CD4-positive, alpha-beta T cell treated with Interleukin-15 for 1 hour (primary cell): ENCODE measurements around the gene LYZL2.
"Not testable (repeated sequence)": the region's sequence is repeated elsewhere in the genome, so short reads cannot be mapped to it uniquely, and the experiment has no call there.

Experiments used
- DNase-seq: peaks from one replicate; pipeline ENCODE4 v3.0.0-alpha.2; 2020

LYZL2 gene

DNA sequence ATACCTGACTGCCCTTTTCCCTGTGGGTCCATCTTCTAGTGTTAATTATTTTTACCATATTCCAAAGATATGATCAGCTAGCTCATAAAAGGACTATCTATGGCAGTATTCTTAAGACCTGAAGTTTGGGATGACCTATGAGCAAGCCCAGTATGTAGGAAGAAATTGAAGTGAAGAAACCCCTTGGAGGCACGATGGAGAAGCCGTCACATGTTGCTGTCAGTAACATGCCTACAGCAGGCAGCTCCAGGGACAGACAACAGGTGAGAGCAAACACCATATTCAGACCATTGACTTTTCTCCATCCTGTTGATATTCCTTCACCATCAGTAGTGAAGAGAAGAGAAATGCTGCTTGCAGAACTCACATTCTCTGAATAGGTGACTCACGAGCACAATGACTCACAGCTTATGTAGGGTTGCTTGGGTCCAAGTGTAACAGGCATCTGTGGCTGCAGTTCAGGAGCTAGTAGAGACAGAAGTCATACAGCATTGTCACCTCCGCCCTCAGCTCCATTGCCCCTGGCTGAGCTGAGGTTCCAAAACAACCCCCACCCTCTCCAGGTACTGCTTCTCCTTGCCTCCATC lies 8.4 kb upstream of the LYZL2 start:
- no peak for DNase-seq

DNA sequence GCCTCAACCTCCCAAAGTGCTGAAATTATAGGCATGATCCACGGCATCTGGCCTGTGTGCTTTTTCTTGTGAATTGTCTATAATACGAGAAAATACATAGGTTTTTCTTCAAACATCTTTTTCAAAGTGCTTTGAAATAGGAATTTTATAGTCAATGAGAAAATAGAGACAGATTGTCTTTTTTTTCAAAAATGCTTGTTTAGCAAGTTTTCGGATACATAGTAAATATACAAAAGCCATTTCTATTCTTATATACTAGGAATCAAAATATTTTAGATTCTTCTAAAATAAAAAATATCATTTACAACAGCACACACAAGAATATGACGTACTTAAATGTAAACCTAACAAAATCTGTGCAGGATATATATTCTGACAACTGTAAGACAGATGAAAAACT lies 1.6 kb upstream of the LYZL2 start:
- no peak for DNase-seq

DNA sequence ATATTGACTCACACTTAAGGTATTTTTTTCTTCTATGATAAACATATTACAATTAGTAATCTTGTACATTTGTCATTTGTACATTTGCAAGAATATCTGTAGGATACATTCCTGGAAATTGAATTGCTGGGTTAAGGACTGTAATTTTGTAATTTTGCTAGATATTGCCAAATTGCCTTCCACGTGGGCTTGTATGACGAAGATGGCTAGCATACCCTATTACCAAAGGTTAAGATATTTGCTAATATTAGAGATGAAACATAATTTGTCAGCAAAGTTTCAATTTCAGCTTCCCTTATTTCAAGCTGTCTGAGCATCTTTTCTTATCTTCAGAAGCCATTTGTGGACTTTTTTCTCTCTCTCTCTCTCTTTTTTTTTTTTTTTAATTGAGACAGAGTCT lies 1.0 kb upstream of the LYZL2 start:
- no peak for DNase-seq

DNA sequence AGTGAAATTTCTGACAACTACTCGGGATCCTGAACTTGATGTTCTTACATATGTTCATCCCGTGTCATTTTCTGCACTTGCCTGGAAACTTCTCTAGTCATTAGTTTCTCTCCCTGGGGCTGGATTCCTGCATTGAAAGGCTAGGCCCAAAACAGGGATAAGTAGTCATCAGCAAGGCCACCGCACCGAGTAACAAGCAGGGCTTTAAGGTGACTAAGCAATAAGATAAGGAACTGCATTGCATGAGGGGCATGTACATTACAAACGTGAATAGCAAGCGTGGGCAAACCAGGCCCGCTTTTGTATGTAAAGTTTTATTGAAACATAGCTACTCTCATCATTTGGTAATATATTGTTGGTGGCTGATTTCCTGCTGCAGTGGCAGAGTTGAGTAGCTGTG lies 977 bp downstream of the LYZL2 start:
- not testable (repeated sequence) for DNase-seq

DNA sequence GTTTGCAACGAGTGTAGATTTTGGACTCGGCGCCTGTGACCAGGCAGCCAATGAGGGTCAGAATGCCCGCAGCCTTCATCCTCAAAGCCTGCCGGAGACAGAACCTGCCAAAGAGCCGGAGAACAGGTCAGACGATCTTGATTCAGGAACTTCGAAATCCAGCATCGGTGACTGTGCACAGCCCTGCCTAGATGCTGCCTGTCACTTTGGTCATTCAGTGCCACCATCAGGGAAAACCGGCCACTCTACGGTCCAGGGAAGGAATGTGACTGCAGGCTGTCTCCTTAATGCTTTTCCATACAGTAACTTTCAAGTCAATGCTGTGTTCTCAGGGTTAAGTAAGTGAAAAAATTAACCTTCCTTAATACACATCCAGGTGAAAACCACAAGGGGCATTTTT lies 2.7 kb downstream of the LYZL2 start:
- not testable (repeated sequence) for DNase-seq

DNA sequence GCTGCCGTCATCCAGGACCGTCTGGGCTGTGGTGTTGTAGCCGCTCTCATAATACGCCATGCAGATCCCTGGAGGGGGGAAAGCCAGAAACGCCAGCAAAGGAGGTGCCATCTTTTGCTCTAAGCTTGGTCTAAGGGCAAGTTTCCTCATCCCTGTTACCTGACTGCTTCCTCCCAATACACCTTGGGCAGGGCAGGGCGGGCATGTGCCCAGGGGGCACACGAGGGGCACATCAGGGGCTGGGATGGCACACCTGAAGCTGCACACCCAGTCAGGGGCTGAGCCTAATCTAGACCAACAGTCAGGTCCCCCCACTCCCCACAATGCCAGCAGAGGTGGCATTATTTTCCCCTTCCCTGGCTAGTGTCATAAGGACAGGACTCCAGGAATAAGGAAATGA lies 3.4 kb downstream of the LYZL2 start:
- not testable (repeated sequence) for DNase-seq

DNA sequence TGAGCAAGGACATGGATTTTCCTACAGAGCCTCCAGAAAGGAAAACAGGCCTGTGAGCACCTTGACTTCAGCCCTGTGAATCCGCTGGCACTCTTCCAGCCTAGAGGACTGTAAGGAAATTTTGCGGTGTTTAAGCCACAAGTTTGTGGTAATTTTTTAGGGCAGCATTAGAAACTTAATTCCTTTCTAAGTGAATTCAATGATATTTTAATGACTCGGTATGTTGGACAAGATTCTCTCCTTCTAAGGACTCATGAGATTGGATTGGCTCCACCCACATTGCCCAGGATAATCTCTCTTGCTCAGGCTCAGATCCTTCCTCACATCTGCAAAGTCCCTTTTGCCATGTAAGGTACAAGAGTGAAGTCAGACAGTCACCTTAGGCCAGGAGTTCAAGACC lies 4.5 kb downstream of the LYZL2 start:
- no peak for DNase-seq

DNA sequence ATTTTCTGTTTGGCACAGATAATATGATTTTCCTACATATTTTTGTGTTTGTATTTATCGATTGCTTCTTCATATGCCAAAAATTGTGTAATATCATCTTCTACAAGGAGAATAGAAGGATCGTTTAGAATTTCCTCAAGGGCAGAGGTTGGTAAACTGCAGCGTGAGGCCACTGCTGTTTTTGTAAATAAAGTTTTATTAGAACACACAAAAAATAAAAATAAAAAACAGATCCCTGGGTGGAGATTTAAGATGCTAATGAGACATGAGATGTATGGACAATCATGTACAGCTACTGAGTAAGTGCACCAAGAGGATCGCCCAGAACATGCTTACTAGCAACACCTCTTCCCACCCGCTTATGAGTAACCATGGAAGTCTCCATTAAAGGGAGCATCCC lies 9.6 kb downstream of the LYZL2 start:
- DNase-seq: no peak

DNA sequence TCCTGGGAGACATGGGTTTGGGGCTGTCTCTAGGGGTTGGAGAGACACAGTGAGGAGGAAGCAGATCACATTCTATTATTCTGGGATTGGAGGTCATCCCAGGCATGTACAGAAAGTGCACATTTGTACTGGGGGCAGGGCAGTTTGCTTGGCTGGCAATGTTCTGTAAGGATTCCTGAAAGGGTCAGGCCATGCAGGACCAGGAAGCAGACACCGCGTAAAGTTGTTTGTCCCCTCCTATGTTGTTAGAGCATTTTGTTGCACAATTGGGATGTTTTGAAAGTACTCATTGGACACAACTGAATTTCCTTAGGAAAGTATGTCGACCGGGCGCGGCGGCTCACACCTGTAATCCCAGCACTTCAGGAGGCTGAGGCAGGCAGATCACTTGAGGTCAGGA lies 12.5 kb downstream of the LYZL2 start:
- no peak for DNase-seq

DNA sequence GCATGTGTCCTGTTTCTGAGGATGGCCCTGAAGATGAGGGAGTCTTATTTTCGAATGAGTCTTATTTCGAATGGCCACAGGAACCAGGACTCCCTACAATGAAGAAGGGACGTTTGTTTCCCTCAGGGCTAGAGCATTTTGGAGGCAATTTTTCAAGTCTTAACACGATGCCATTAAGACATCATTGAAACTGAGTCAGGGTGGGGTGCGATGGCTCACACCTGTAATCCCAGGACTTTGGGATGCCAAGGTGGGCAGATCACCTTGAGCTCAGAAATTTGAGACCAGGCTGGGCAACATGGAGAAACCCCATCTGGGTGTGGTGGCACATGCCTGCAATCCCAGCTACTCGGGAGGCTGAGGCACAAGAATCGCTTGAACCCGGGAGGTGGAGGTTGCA lies 18.5 kb downstream of the LYZL2 start:
- DNase-seq: not testable (repeated sequence)

DNA sequence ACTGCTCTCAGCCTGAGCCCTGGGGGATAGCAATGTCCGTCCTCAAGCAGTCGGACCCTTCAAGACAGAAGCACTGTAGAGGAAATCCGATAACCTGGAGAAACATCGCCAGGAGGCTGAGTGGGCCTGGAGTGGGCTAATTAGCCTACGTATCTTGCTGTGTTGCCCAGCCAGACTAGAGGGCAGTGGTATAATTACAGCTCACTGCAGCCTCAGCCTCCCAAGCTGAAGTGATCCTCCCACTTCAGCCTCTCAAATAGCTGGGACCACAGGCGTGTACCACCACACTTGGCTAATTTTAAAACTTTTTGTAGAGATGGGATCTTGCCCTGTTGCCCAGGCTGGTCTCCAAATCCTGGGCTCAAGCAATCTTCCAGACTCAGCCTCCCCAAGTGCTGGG lies 21.7 kb downstream of the LYZL2 start:
- DNase-seq: no peak

DNA sequence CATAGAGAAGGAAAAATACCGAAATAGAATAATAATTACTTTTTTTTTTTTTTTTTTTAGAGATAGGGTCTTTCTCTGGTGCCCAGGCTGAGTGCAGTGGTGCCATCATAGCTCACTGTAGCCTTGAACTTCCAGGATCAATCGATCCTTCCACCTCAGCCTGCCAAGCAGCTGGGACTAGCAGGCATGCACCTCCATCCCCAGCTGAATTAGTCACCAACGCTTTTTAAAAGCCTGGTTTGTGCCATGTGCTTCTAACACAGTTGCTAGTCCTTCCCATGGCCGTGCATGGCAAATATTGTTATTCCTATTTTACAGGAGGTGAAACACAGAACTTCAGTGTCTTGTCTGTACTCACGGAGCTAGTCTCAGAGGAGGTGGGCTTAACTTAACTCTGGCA lies 23.2 kb downstream of the LYZL2 start:
- no peak for DNase-seq

DNA sequence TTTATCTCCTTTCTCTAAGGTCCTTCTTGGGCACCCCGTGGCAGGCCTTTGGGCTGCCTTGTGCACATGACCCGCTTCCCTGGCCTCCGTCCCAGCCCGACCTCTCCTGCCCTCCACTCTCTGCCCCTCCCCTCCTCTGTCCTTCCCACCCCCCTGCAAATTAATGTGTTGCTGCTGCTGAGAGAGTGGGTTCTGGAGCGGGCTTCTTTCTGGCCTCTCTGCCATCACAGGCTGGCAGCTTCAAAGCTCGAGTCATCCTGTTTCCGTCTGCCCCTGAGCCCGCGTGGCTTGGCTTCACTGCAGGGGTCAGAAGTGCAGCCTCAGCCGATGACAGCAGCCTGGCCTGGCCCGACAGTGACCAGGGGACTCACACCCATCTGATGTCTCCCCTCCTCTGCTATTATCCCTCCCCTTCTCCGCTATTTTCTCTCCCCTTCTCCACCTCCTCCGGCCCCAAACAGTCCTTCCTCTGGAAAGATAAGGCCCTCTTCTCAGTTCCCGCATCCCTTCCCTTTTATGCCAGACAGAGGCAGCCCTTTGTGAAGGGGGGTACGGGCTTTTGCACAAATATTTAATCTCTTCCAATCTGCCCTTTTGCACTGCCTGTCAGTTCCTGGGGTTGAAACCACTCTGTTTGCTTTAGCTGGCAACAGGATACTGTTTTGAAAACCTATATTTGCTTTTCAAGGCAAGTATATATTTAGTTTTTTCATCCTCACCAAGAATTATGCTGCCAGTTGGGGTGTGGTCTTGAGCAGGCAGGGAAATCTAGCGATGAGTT lies 24.0 kb downstream of the LYZL2 start:
- not testable (repeated sequence) for DNase-seq

DNA sequence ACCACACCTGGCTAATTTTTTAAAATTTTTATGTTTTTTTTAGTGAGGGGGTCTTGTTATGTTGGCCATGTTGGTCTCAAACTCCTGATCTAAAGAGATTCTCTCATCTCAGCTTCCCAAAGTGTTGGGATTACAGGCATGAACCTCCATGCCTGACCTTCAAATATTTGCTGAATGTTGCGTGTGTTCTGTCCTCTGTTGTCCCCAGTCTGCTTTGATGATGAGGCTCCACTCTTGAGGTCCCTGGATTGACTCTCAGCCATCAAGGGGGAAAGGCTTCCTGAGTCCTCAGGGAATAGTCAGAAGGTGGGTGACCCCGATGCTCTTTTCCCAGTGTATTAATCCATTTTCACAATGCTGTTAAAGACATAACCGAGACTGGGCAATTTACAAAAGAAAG lies 26.0 kb downstream of the LYZL2 start:
- DNase-seq: no peak

DNA sequence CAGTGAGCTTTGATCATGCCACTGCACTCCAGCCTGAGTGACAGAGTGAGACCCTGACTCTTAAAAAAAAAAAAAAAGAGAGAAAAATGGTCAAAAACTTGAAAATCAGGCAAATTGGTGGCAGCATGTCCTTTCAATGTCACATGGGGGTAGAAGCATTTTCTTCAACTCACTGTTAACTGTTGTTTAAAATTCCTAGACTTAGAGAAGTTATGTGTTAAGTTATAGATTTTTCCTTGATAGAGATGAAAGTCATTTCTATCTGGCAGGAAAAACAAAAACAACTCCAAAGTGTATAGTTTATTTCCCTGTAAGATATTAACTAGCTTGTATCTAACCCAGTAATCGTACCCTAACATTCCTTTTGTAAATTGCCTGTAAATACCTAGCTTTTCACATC lies 26.8 kb downstream of the LYZL2 start:
- no peak for DNase-seq

DNA sequence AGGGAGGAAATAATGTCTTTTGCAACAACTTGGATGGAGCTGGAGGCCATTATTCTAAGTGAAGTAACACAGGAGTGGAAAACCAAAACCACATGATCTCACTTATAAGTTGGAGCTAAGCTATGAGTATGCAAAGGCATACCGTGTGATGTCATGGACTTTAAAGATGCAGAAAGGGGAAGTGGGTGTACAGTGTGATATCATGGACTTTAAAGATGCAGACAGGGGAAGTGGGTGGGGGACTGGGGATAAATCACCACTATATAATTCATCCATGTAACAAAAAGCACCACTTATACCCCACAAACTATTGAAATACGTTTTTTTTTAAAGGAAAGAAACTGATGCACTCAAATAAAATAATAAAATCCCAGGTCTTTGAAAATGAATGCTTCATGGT lies 29.5 kb downstream of the LYZL2 start:
- DNase-seq: no peak

DNA sequence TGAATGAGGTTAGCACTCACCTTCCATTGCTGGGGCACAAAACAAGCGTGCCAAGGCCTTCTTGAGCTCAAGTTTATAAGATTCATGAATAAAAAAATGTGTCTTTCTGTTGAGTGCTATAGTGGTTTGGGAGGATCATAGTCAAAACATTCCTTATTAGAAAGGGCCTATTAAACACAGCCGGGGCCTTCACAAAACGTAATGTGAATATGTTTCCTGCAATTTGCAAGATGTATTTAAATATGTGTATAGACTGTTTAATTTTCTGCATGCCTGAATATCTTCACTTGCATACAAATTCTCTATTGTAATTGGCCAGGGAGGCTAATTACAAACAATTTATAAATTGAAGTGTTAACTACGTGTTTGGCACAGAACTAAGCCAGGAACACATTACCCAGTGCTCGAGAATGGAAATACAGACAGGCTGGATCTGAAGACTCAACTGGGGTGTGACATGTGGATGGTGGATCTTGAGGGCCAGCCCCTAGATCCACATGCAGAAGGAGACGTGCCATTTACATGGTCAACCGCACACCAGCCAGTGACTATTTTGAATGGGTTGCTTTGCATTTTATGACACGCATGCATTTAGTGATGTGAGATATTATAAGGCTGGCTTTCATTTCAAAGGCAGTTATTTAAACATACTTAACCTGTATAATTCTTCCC lies 31.3 kb downstream of the LYZL2 start:
- no peak for DNase-seq

DNA sequence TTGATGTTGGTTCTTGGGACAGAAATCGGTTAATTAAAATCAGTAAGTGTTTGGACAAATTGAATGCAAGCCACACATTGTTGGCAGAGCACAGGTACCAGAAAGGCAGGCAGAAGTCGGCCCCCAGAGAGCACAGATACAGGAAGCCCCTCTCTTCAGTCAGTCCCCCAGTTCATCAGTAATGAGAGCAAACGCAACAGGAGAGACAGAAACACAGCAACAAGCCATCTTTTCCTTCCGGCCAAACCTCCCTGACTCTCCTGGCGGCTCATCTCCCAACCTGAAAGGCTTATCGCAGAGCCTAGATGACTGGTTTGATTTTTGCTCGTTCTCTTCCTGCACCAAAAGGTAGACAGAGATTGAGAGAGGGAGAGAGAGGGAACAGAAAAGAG lies 32.1 kb downstream of the LYZL2 start:
- DNase-seq: not testable (repeated sequence)

DNA sequence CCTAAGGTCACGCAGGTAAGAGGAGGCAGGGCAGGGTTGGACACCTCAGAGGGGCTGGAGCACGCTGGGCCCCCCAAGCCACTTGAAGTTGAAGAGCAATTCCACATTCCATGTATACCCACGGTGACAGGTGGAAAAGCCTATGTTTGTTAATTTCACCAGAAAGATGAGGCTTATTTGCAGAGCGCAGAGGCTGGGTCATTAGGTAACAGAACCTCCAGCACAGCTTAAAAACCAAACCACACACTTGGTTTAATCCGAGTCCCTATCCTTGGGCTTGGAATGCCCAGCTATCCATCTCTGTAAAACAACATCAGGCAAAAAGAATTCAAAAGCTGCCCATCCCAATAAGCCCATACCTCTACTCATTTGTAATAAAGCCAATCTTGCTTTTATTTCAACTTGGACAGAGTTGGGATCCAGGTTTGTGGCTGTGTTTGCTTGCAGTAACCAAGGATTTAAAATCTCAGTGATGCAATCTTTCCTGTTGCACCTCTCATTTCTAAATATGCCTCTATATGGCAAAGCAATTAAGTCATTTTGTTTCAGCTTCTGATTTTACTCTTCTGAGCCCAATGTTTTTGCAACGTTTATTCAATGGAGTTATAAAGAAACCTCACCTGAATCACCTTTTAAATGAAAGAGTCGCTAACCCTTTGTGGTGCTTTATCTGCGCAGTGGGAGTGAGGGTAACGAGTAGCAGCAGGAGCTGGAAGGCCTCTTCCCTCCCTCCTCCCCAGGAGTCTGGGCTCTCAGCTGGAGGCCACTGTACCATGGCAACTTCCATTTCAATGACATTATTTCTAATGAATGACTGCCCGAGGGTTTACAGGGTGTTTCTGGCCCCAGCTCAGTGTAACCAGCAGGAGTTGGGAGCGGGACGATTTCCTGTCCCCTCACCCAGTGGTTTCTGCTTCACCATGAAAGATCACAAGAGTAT lies 32.8 kb downstream of the LYZL2 start:
- not testable (repeated sequence) for DNase-seq

DNA sequence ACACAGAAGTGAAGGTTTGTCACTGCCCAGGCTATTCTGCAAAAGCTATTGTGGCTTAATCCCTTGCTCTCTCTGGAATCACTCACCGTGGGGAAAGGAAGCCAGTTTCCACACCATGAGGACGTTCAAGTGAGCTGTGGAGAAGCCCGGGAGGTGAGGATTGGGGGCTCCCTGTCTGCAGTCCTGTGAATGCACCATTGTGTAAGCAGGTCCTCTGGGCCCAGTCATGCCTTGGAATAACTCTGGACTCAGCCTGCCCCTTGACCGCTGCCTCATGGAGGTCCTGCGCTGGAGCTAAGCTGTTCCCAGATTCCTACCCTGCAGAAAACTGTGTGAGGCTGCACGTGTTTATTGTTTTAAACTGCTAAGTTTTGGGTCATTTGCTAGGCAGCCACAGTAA lies 33.5 kb downstream of the LYZL2 start:
- no peak for DNase-seq

DNA sequence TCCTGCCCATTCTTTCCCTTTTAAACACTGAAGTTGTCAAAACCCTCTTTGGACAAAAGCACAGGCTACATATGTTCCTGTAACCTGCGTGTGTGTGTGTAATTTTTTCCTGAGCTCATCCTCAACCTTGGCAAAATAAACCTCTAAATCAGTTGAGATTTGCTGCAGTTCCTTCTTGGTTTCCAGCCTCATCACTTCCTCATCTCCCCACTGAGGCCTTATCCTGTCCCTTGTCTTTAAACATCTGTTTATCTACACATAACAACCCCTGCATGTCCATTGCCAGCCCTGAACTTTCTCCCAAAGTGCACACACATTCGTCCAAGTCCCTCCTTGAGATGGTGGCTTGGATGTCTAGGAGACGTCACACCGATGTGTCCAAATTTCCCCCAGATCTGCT lies 35.5 kb downstream of the LYZL2 start:
- DNase-seq: no peak

DNA sequence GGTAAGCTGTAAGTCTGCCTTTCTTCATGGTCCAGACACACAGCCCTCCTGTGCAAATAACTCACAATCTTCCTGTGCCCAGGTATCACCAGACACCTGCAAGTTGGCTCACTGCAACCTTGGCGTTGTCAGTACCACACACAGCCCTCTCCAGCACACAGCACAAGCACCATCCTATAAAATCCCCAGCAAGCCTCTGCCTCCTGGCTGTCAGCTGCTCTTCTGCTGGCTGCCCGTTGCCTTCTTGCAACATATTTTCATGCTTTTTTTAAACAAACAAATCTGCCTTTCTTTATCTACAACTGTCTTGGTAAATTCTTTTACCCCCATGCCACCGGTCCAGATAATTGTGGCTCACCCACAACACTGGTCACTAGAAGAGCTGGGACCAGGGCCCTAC lies 36.8 kb downstream of the LYZL2 start:
- DNase-seq: not testable (repeated sequence)

DNA sequence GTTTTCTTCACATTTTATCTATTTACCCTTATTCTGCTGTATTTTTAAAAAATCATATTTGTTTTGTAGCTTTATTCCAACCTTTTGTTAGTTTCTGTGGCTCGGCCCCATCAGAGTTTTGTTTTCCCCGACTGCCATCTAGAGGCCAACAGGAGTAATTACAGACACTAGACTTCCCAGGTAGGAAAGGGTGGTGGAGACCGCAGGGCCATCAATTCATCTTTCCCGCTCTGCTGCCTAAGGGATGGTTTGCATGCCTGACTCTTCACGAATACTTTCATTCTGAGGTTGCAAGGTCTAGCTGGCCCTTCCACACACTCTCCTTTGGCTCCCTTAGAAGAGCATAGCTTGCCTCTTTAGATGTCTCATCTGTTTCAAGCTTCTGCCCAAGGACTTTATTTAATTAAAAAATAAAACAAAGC lies 38.3 kb downstream of the LYZL2 start:
- DNase-seq: peak; percentile 23
